ENCODE results near the gene BATF2. TPM values are rescaled to one million over a fixed set of nuclear protein-coding genes. Genes with fewer than 3 reads are reported as not detected.
"Not testable (repeated sequence)": the region's sequence is repeated elsewhere in the genome, so short reads cannot be mapped to it uniquely, and the experiment has no call there.

BATF2 gene
- total and polyA plus RNA-seq, 5 experiments from 2014 or later: not detected

DNA sequence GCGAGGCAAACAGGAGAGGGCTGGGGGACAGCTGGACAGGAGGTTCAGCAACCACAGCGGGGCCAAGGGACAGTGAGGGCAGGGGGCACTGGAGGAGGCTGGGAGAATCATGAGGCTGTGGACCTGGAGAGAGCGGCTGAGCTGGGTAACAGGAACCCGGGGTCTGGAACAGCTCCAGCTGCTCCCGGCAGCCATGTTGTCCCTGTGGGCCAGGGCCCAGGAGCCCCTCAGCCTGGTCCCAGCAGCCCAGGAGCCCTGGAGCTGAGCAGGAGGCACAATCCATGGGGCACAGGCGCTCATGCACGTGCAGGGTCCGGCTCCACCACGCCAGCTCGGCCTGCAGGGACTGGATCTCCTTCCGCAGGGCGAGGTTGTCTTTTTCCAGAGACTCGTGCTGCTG, 7.4 kb downstream of the BATF2 start:
- no peak for ATAC-seq

DNA sequence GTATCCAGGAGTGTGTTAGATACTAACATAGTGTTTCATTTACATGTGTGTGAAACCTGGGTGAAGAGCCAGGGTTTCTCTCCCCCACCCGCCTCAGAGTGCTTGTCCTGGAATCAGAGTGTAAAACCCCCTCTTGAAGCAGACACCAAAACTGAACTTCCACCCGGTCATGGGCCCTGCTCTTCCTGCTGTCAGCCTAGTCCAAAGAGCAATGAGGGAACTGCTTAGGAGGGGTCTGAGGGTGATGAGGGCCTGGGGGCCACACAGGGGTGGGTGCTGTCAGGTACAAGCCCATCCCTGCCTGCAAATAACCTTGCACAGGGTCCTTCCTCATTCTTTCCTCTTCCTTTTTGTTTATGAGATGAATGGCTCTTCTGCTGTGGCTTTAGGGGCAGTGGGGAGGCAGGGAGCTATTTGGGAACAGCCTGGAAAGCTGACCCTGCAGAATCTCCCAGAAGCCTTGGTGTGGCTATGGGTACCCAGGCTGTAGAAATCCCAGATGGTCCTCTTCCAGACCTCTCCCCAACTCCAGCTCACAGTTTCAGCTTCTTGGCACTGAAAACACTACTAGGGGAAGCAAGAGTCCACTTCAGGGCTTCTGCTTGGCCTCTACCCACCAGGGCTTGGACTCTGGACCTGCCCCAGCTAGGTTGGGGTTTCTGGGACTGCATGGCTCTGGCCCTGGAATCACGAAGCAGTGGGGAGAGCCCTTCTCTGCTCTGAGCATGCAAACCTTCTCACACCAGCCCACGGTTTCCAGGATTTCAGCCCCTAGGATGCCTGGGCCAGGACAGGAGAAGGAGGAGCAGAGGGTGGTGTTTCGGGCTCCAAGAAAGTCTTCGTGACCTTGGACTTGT, 8.5 kb downstream of the BATF2 start:
- Mint-ChIP-seq H3K9me3 (no peaks in the 10 kb centered on the region), H3K27ac (peak overlapping the region in 1 of 10 donors; percentile 53), H3K36me3 (no peaks in the 10 kb centered on the region), H3K27me3 (peaks cover 0 to 5% (median 4%) of the 10 kb centered on the region in 5 donors), H3K4me3 (no peak overlapping the region), H3K4me1 (peaks cover 7 to 34% (median 11%) of the 10 kb centered on the region in 4 donors)
- no peak for ATAC-seq
- DNase-seq: no peak
- POLR2A ChIA-PET: interaction anchor here (0.6 kb wide), 1 partner anchor 62 kb away, joined by 6 read pairs; no protein-coding TSS in a partner anchor

More for the DNA sequence above, 7.4 kb downstream of the BATF2 start:
- H3K36me3 Mint-ChIP-seq: no peaks in the 10 kb centered on the region
- peak overlapping the region in 1 of 10 donors; percentile 53 for H3K27ac Mint-ChIP-seq
- H3K9me3 Mint-ChIP-seq: no peaks in the 10 kb centered on the region
- POLR2A ChIA-PET: no interaction called here
- H3K4me3 Mint-ChIP-seq: peak overlapping the region in 1 of 10 donors; percentile 19
- peaks cover 0 to 9% (median 4%) of the 10 kb centered on the region in 5 donors for H3K27me3 Mint-ChIP-seq
- DNase-seq: no peak
- H3K4me1 Mint-ChIP-seq: peaks cover 7 to 32% (median 11%) of the 10 kb centered on the region in 4 donors

DNA sequence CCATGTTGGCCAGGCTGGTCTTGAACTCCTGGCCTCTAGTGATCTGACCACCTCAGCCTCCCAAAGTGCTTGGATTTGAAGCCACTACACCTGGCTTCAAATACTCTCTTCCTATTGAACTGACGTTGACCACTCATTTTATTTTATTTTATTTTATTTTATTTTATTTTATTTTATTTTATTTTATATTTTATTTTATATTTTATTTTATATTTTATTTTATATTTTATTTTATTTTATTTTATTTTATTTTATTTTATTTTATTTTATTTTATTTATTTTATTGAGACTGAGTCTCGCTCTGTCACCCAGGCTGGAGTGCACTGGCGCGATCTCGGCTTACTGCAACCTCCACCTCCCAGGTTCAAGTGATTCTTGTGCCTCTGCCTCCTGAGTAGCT, 13.4 kb downstream of the BATF2 start:
- POLR2A ChIA-PET: interaction anchor here (0.6 kb wide), 1 partner anchor 106 kb away, joined by 3 read pairs; no protein-coding TSS in a partner anchor
- H3K4me3 Mint-ChIP-seq, H3K9me3 Mint-ChIP-seq, ATAC-seq, H3K27ac Mint-ChIP-seq, DNase-seq, H3K36me3 Mint-ChIP-seq: not testable (repeated sequence)
- peaks cover 0 to 12% (median 0%) of the 10 kb centered on the region in 4 donors for H3K4me1 Mint-ChIP-seq
- peaks cover 0 to 11% (median 8%) of the 10 kb centered on the region in 5 donors for H3K27me3 Mint-ChIP-seq

DNA sequence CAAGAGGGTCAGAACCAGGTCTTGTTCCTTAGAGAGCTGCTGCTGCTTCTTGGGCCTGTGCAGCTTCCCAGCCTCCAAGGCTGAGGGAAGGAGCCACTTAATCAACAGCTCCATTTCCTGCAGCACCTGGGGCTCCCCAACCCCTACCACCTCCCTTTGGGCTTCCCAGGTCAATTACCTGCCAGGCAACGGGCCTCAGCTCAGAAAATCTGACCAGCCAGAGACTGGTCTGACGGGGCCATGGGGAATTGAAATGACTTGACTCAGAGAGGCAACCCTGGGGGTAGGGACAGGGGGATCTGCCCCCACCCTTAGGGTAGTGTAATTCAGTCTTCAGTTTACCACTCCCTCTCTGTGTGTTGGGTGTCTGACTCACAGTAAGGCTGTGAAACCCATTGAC, 20.1 kb downstream of the BATF2 start:
- POLR2A ChIA-PET: no interaction called here
- peaks cover 0 to 7% (median 2%) of the 10 kb centered on the region in 5 donors for H3K27me3 Mint-ChIP-seq
- H3K9me3 Mint-ChIP-seq: no peaks in the 10 kb centered on the region
- no peak for ATAC-seq
- no peaks in the 10 kb centered on the region for H3K36me3 Mint-ChIP-seq
- no peak for DNase-seq
- H3K4me1 Mint-ChIP-seq: peaks cover 0 to 18% (median 3%) of the 10 kb centered on the region in 4 donors
- no peak overlapping the region for H3K4me3 Mint-ChIP-seq
- H3K27ac Mint-ChIP-seq: no peak overlapping the region

DNA sequence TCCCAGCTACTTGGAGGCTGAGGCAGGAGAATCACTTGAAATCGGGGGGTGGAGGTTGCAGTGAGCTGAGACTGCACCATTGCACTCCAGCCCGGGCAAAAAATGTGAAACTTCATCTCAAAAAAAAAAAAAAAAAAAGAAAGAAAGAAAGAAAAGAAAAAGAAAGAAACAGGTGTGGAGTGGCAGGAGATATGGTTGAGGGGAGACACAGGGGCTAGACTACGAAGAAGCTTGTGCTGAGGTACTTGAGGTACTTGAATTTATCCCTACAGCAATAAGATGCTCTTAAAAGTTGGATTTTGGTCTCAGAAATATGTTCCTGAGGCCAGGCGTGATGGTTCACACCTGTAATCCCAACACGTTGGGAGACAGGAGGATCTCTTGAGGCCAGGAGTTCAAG, 22.6 kb downstream of the BATF2 start:
- POLR2A ChIA-PET: no interaction called here
- Mint-ChIP-seq H3K27me3 (peaks cover 0 to 6% (median 0%) of the 10 kb centered on the region in 5 donors), H3K4me1 (peaks cover 0 to 28% (median 10%) of the 10 kb centered on the region in 4 donors), H3K4me3 (no peak overlapping the region), H3K36me3 (no peaks in the 10 kb centered on the region), H3K9me3 (no peaks in the 10 kb centered on the region), H3K27ac (peak overlapping the region in 2 of 10 donors; percentile 39 to 46)
- DNase-seq (no peak), ATAC-seq (no peak)

DNA sequence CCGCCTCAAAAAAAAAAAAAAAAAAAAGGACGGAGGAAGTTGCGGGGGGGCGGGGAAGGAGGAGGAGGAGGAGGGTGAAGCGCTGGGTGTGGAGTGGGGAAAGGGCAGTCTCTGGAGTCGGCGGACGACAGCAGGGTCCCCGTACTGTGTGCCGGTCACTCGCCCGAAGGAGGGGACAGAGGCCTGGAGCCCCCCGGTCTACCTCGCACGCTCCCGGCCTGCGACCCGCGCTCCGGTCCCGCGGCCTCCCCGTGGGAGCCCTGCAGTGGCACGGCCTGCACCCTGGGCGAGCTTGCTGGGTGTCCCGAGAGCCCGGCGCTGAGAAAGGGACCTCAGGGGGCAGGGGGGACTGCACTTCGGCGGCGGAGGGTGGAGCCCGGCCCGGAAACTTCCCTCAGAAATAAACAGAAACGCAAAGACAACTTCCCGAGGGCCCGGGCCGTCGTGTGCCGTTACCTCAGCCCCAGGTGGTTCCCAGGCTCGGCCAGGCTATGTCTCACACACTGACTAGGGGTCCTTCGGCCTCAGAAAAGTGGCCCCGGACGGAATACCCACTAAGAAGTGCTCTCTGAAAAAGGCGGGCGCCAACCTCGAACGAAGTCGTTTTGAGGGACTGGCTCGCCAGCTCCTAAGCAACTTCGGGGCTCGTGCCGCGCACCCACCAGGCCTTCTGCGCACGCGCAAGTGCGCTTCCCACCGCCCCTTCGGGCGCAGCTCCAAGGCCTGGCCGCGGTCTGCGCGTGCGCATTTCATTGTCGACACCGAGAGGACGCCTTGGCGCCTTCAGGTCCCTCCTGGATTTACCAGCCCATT, 25.1 kb downstream of the BATF2 start, which contains the start of gene MAJIN:
MAJIN (minus strand) TSS at position 688 of the 813 bp plus-strand sequence. CDS start 12,703 bp downstream, outside the sequence.
- POLR2A ChIA-PET: interaction anchor here (0.6 to 1.8 kb wide), 12 partner anchors 9 to 1854 kb away, joined by 3 to 10 read pairs (median 4); partner anchors contain the start of genes ATG2A, FAU, MRPL49 and PPP2R5B
- H3K36me3 Mint-ChIP-seq: no peaks in the 10 kb centered on the region
- H3K27me3 Mint-ChIP-seq: peaks cover 0 to 4% (median 0%) of the 10 kb centered on the region in 5 donors
- no peaks in the 10 kb centered on the region for H3K9me3 Mint-ChIP-seq
- H3K4me1 Mint-ChIP-seq: peaks cover 0 to 28% (median 10%) of the 10 kb centered on the region in 4 donors
- ATAC-seq (peak; percentile 85 to 87), DNase-seq (peak; percentile 73 to 96 (median 87))
- peak within 1 kb of the TSS in 9 of 10 donors; percentile 66 to 93 (median 83) for H3K27ac Mint-ChIP-seq
- peak within 1 kb of the TSS; percentile 60 to 81 (median 74) for H3K4me3 Mint-ChIP-seq

DNA sequence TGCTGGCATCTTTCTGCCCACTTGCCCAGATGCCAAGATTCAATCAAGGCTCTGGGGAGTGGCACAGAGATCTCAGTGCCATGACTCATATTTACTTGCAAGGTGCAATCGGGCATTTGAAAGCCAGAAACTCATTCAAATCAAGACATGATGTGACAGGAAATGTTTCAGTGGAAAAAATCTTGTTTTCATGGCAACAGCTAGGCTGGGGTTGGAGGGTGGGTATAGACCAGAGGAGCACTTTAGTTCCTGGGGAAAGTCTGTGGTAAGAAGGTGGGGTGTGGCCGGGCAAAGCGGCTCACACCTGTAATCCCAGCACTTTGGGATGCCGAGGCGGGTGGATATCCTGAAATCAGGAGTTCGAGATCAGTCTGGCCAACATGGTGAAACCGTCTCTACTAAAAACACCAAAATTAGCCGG, 26.0 kb downstream of the BATF2 start:
- peak in 1 of 2 donors; percentile 12 for ATAC-seq
- peak overlapping the region; percentile 11 to 81 (median 68) for H3K4me3 Mint-ChIP-seq

DNA sequence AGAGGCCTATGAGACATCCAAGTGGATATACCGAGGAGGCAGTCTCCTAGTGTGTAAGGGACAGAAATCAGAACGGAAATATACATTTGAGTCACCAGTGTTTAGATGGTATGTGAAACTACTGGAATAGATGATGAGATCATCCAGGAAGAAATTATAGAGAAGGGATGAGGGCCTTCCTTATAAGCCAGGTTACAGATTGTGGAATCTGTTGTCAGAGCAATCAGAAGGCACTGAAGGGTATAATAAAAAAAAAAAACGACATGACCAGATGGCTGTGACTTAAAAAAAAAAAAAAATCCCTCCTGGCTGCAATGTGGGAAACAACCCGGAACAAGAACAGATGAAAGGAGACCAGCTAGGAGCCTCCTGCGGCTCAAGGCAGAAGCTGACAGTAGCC, 27.6 kb downstream of the BATF2 start:
- Mint-ChIP-seq H3K4me3 (peak overlapping the region in 1 of 10 donors; percentile 10), H3K27ac (peak overlapping the region in 3 of 10 donors; percentile 2 to 46 (median 2)), H3K27me3 (peaks cover 0 to 4% (median 0%) of the 10 kb centered on the region in 5 donors), H3K9me3 (no peaks in the 10 kb centered on the region), H3K4me1 (peaks cover 0 to 22% (median 10%) of the 10 kb centered on the region in 4 donors), H3K36me3 (no peaks in the 10 kb centered on the region)
- DNase-seq (no peak), ATAC-seq (no peak)
- POLR2A ChIA-PET: no interaction called here

More for the DNA sequence above, 26.0 kb downstream of the BATF2 start:
- DNase-seq: no peak
- Mint-ChIP-seq H3K36me3 (no peaks in the 10 kb centered on the region), H3K27ac (peak overlapping the region in 8 of 10 donors; percentile 27 to 89 (median 70)), H3K27me3 (peaks cover 0 to 4% (median 0%) of the 10 kb centered on the region in 5 donors), H3K4me1 (peaks cover 0 to 28% (median 10%) of the 10 kb centered on the region in 4 donors), H3K9me3 (no peaks in the 10 kb centered on the region)
- POLR2A ChIA-PET: interaction anchor here (0.7 to 1.5 kb wide), 3 partner anchors 8 to 404 kb away, joined by 4 to 10 read pairs (median 5); no protein-coding TSS in a partner anchor

DNA sequence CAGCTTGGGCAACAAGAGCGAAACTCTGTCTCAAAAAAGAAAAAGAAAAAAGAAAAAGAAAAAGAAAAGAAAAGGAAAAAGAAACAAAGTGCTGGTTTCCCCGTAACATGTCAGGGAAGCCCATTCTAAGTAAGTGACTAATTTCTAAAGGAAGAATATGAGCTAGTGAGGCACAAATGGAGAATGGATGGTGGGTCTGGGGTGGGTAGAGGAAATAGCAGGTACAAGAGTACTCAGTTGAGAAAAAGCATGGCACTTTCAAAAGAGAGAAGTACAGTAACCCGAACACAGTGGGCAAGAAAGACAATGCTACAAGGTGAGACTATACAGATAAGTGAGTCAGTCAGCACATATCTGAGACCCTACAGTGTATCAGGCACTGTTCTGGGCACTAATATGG, 29.4 kb downstream of the BATF2 start:
- POLR2A ChIA-PET: no interaction called here
- H3K9me3 Mint-ChIP-seq: no peaks in the 10 kb centered on the region
- no peak overlapping the region for H3K4me3 Mint-ChIP-seq
- no peaks in the 10 kb centered on the region for H3K36me3 Mint-ChIP-seq
- ATAC-seq (no peak), DNase-seq (no peak)
- H3K27ac Mint-ChIP-seq: no peak overlapping the region
- peaks cover 0 to 16% (median 10%) of the 10 kb centered on the region in 4 donors for H3K4me1 Mint-ChIP-seq
- peaks cover 0 to 6% (median 0%) of the 10 kb centered on the region in 5 donors for H3K27me3 Mint-ChIP-seq

DNA sequence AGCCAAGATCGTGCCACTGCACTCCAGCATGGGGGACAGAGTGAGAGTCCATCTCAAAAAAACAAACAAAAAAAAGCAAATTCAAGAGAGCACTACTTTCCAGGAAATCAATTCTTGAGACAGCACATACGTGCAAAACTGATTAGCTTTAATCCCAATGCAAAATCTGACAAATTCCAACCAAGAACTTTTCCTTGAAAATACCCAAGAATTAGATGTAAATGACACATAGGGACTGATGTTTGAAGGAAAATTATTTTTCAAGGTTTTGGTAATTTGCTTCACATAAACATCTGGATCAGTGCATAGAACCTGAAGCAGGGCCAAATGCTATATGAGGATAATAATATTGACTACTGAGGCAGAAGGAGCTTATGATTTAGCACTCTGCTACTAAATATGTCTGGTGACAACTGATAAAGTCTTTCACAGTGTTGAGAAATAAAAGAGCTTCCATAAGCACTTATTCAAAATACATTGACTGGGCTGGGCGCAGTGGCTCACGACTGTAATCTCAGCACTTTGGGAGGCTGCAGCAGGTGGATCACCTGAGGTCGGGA, 33.6 kb downstream of the BATF2 start:
- Mint-ChIP-seq H3K36me3 (no peaks in the 10 kb centered on the region), H3K9me3 (no peaks in the 10 kb centered on the region), H3K4me1 (no peaks in the 10 kb centered on the region), H3K27ac (no peak overlapping the region), H3K27me3 (peaks cover 0 to 10% (median 0%) of the 10 kb centered on the region in 5 donors), H3K4me3 (no peak overlapping the region)
- POLR2A ChIA-PET: interaction anchor here (1.1 kb wide), 1 partner anchor 8 kb away, joined by 10 read pairs; the partner anchor contains the start of gene MAJIN
- DNase-seq (no peak), ATAC-seq (no peak)

DNA sequence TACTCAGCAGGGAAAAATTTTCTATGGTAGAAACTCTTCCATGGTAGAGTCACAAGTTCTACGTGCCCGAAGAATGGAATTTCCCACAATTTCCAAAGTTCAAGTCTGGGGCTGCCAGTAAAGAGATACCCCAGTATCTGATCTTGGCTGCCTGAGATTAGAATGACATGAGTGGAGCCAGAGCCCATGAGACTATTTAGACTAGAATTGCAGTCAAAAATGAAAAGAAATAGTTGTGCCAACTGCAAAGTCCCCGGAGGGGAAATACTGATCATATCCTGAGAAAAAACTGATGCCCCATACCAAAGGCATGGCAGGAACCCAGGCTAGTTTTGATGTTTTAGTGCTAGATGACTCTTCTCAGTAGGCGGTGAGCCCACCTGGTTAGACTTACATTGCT, 36.1 kb downstream of the BATF2 start:
- no peak overlapping the region for H3K27ac Mint-ChIP-seq
- no peaks in the 10 kb centered on the region for H3K9me3 Mint-ChIP-seq
- H3K27me3 Mint-ChIP-seq: peaks cover 0 to 10% (median 0%) of the 10 kb centered on the region in 5 donors
- ATAC-seq: no peak
- POLR2A ChIA-PET: no interaction called here
- no peaks in the 10 kb centered on the region for H3K4me1 Mint-ChIP-seq
- H3K36me3 Mint-ChIP-seq: no peaks in the 10 kb centered on the region
- no peak overlapping the region for H3K4me3 Mint-ChIP-seq
- DNase-seq: no peak

DNA sequence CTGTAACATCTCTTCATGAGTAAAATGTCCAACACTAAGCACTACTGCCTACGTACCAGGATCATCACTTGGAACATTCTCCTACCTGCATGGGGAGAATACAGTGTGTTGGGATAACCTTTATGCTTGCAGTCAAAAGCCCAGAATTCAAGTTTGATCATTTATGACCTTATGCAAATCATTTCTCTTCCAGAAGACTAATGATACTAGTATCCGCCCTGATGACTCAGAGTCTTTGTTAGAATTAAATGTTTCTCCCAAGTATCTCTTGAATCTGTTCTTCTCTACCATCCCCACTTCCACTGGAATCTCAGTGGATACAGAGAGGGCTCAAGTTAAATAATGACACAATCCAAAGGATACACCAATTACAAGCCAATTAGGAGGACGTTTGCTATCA, 37.3 kb downstream of the BATF2 start:
- H3K4me3 Mint-ChIP-seq: no peak overlapping the region
- no peak overlapping the region for H3K27ac Mint-ChIP-seq
- H3K4me1 Mint-ChIP-seq: no peaks in the 10 kb centered on the region
- no peaks in the 10 kb centered on the region for H3K36me3 Mint-ChIP-seq
- DNase-seq (no peak), ATAC-seq (no peak)
- H3K9me3 Mint-ChIP-seq: no peaks in the 10 kb centered on the region
- peaks cover 0 to 11% (median 0%) of the 10 kb centered on the region in 5 donors for H3K27me3 Mint-ChIP-seq
- POLR2A ChIA-PET: no interaction called here

Measured in naive thymus-derived CD8-positive, alpha-beta T cell (primary cell).